SH-SY5Y (cell line): ENCODE measurements around the gene BANP.

ENCODE experiments used
- GATA2 ChIP-seq: IDR thresholded peaks from 2 replicates; pipeline ENCODE4 v1.6.1; 2011; ENCODE audit warnings: mild to moderate bottlenecking, low read depth, low read length
- GATA3 ChIP-seq: IDR thresholded peaks from 2 replicates; pipeline ENCODE4 v1.6.1; 2011; ENCODE audit warnings: low read depth, mild to moderate bottlenecking, low read length, moderate library complexity

The BANP gene

GRCh38 chr16:88022076-88023042 lies 71.1 kb downstream of the BANP start:
- no peak for TF ChIP-seq GATA2
- TF ChIP-seq GATA3, result no peak

DNA sequence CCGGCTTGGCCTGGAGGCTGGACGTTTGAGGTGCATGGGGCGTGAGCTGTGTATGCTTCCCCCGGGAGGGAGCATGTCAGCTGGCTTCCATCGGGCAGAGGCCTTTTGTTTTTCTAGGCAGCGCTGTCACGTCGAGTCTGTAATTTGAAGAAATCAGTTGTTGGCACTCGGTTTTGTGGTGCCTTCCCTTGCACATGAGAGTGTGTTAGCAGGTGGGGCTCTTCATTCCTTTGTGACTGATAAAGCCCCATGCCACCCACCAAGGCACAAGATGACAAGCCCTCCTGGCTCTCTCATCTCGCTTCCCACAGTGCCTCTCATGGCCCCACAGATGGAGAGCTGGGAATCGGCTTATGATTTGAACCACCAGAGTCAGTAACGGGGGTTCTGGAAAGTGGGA lies 72.1 kb downstream of the BANP start:
- TF ChIP-seq GATA3, result no peak
- TF ChIP-seq GATA2, result no peak

- no peak for TF ChIP-seq GATA3
These were observed 72.6 kb downstream of the BANP start for GRCh38 chr16:88023786-88024185.

- TF ChIP-seq GATA2, result no peak
- no peak for TF ChIP-seq GATA3
These were observed 76.0 kb downstream of the BANP start for GRCh38 chr16:88026964-88027938.

DNA sequence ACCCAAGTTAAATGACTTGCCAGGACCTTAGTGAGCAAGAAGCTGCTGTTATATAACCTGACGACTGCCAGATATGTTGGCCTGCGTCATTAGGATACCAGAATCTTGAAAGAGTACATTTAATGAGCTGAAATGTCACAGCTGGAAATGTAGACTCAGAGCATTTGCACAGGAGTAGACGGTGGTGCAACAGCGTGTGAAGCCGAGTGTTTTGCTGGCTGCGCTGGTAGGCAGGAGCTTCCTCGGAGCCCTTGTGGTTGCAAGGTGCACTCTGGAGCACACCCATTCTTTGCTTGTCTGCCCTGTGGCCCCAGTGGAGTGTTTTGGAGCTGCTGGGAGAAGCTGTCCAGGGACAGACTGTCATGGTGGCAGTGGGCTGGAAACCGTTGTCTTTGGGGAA lies 79.3 kb downstream of the BANP start:
- TF ChIP-seq GATA3 (no peak), GATA2 (no peak)

DNA sequence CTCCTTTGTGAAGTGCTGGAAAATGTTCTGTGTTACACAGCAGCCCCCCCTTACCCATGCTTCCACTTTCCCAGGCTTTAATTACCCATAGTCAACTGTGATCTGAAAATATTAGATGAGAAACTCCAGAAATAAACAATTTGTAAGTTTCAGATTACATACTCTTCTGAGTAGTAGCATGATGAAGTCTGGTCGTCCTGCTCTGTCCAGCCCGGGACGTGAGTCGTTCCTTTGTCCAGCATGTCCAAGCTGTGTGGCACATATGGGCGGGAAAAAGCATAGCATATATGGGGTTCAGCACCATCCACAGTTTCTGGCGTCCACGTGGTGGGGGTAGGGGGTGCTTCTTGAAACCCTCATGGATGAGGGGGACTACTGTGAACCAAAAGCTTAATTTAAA lies 83.5 kb downstream of the BANP start:
- TF ChIP-seq GATA3, result no peak
- no peak for TF ChIP-seq GATA2

DNA sequence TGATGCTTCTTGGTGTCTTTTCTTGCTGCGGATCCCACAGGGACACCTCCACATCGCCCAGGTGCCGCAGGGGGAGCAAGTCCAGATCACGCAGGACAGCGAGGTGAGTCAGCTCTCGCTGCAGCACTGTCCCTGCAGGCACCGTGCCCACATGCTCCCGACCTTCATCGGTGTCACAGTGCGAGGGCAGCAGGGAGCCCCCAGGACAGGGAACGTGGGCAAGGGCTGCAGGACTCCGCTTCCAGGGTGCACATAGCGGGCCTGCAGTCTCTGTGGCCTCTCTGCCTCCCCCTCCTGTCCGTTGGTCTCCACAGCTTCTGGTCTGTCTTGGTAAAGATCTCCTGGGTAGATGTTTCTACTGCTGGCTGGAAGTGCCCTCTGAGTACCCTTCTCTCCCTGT lies 84.1 kb downstream of the BANP start:
- TF ChIP-seq GATA2 (no peak), GATA3 (no peak)

- TF ChIP-seq GATA3 (no peak), GATA2 (no peak)
These were observed 88.4 kb downstream of the BANP start for GRCh38 chr16:88039591-88039990.

DNA sequence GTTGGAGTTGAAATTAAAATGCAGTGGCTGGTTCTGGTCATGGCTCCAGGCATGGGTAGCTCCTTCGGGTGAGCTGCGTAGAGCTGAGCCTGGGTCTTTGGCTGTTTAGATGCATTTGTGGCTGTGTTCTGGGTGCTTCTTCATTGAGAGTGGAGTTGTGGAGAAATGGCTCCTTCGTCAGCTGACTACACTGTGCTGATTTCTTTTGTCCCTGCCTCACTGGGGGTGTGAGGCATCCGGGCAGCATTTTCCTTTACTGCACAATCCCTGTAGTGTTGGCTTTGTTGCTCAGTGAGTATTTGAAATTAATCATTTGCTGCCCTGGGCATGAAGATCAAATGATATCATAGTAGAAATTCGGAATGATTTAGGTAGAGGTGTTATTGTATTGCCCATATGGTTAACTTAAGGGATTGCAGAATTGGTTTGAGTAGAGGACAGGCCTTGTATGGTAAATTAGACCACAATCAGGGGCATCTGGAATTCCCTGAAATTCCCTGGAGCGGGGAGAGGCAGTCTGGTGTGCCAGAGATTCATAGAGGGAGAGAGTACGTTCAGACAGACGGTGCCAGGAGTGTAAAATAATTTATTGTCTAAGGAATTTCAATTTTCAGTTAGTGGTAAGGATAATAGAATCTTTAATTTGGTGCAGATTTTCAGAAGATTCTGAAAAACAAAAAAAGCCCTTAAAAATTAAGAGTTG lies 92.1 kb downstream of the BANP start:
- TF ChIP-seq GATA3 (peak; percentile 43; the same call in 1 of the 2 replicates), GATA2 (peak; percentile 57; the same call in 1 of the 2 replicates)

- TF ChIP-seq GATA3 (no peak), GATA2 (no peak)
These were observed 94.6 kb downstream of the BANP start for GRCh38 chr16:88045820-88046303.

- TF ChIP-seq GATA3 (no peak), GATA2 (no peak)
These were observed 96.2 kb downstream of the BANP start for GRCh38 chr16:88047462-88047861.

DNA sequence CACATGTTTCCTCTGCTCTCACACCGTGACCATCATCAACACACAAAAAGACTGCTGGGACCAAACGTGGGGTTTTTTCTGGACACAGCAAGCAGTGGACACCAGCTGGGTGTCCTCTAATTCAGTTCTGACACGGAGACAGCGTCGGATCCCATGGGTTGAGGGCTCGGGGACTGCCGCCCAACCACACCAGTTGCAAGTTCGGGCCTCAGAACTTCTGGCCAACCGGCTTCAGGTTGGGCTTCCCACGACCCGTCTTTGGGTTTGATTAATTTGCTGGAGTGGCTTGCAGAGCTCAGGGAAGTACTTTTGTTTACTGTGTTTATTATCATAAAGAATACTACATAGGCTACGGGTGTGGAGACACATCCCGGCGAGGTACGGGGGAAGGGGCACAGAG lies 97.8 kb downstream of the BANP start:
- TF ChIP-seq GATA2 (no peak), GATA3 (no peak)

- TF ChIP-seq GATA3 (no peak), GATA2 (peak; percentile 54)
These were observed 98.6 kb downstream of the BANP start for GRCh38 chr16:88049561-88050545.
